Measurements from ENCODE around the gene ALOX5AP.

ALOX5AP gene

DNA sequence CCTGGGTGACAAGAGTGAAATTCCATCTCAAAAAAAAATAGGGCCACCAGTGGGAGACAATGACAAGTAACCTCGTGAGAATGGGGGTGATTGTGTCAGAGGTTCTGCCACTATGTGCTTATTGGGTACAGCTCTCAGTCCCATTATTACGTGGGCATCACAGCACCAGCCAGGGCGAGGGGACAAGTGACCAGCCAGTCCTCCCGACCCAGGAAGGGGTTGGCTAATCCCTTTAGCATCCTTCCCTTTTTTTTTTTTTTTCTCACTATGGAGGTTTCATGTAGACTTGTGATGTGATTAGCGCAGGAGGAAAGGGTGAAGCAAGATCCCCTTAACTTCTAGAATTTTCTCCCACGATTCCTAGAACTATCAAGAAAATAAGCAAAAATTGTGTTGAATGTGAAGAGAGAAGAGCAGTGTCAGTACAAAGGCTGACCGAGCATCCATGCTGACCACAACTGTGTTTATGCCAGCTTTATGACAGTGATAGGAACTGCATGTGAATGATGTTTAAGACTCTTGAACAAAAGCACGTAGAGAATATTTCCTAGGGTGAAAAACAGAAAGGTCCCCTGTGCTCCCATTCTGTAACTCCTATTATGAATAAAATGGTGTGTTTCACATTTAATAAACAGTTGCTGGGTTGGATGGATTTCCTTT is 50.0 kb downstream of the ALOX5AP start:
- CTCF ChIA-PET = no interaction called here
- no peak overlapping the region for H3K27ac ChIP-seq
- TF ChIP-seq, protein P1, sequence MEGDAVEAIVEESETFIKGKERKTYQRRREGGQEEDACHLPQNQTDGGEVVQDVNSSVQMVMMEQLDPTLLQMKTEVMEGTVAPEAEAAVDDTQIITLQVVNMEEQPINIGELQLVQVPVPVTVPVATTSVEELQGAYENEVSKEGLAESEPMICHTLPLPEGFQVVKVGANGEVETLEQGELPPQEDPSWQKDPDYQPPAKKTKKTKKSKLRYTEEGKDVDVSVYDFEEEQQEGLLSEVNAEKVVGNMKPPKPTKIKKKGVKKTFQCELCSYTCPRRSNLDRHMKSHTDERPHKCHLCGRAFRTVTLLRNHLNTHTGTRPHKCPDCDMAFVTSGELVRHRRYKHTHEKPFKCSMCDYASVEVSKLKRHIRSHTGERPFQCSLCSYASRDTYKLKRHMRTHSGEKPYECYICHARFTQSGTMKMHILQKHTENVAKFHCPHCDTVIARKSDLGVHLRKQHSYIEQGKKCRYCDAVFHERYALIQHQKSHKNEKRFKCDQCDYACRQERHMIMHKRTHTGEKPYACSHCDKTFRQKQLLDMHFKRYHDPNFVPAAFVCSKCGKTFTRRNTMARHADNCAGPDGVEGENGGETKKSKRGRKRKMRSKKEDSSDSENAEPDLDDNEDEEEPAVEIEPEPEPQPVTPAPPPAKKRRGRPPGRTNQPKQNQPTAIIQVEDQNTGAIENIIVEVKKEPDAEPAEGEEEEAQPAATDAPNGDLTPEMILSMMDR (conservative IDR thresholded peaks at IDR 0.05; ENCODE audit: low read depth) = no peak
- POLR2A ChIA-PET (ENCODE audit: low non-redundant PET) = no interaction called here
- DNase-seq (ENCODE audit: low spot score) = no peak

DNA sequence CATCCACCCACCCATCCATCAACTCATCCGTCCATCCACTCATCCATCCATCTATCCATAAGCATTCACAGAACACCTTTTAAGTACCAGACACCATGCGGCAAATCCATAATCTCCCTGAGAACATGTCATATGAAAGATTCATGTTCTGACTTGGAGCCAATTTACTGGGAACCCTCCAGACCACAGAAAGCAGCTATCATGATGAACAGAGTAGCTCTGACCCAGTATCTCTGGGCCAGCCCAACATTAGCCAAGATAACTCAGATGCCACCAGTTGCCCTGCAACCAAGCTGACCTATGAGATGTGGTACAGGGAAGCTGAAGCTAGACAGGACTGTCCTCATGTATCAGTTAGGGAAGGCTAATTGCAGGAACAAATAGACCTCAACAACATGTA is 51.3 kb downstream of the ALOX5AP start:
- TF ChIP-seq, protein P1 (conservative IDR thresholded peaks at IDR 0.05; ENCODE audit: low read depth) = no peak

DNA sequence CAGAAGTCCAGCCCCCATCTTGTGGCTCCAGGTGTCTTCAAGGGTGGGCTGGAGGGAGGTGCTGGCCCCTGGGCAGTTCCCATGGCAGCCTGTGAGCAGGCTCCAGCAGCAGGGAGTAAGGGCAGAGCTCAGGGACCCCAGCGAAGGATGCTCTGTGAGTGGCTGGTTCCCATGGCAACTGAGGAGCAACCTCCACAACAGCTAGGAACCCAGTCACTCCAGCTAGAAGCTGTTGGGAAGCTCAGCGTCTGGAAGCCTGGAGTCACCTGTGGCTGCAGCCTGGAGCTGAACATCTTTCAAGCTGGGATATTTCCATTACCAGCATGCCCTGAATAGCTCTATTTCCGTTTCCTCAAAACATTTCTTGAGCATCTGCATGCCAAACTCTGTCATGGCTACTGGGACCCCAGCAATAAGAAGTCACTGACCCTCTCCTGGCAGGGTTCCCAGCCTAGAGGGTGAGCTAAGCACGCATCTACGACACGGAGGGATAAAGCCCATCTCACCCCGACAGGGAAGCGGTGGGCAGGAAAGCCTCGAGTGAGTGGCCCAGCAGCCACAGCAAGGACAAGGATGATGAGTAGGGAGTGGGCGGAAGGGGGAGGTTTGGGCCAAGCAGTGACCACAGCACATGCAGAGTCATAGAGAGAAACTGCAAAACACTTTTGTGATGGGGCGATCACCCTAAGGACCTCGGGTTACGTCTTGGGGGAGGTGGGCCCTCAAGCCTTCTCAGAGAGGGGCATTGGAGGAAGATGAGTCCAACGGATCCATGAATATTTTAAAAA is 52.6 kb downstream of the ALOX5AP start:
- ChIA-PET CTCF (interaction anchor here (0.5 to 1.1 kb wide), 4 partner anchors 15 to 104 kb away, joined by 3 to 5 read pairs (median 3); no protein-coding TSS in a partner anchor), POLR2A (ENCODE audit: low non-redundant PET) (no interaction called here)
- DNase-seq (ENCODE audit: low spot score) = no peak
- H3K27ac ChIP-seq = no peak overlapping the region
- TF ChIP-seq, protein P1 (conservative IDR thresholded peaks at IDR 0.05; ENCODE audit: low read depth) = no peak

More for the DNA sequence above, 51.3 kb downstream of the ALOX5AP start:
- POLR2A ChIA-PET (ENCODE audit: low non-redundant PET) = no interaction called here
- DNase-seq (ENCODE audit: low spot score) = no peak
- CTCF ChIA-PET = no interaction called here
- H3K27ac ChIP-seq = no peak overlapping the region

DNA sequence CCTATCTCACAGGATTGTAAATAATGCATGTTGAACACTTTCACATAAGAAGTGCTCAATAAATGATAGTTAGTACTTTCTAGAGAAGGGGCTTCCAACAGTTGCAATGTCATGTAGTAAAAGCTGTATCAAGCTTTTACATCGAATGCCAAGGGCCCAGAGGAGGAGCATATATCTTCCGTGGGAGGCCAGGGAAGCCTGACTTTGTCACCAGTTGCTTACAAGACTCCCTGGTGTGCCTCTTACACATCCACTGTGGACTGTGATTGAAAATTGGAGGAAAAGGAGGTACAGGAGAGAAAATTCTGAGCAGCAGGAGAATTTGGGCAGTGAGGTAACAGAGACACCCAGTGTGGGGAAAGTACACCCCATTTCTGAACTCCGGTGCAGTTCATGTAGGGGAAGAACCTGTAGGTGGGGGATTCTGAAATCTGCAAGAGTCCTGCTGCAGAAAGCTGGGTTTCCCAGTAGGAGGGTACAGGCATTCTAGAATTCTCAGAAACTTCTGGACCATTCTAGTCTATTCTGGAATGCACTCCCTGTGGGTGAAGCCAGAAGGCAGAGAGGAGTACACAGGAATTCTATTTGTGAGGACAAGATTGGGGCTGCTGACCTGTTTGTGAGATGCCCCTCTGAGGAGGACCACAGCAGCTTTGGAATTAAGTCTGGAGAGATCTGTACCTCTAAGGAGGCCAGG is 54.0 kb downstream of the ALOX5AP start:
- ChIA-PET CTCF (no interaction called here), POLR2A (ENCODE audit: low non-redundant PET) (no interaction called here)
- no peak overlapping the region for H3K27ac ChIP-seq
- DNase-seq (ENCODE audit: low spot score) = no peak
- TF ChIP-seq, protein P1 (conservative IDR thresholded peaks at IDR 0.05; ENCODE audit: low read depth) = no peak

DNA sequence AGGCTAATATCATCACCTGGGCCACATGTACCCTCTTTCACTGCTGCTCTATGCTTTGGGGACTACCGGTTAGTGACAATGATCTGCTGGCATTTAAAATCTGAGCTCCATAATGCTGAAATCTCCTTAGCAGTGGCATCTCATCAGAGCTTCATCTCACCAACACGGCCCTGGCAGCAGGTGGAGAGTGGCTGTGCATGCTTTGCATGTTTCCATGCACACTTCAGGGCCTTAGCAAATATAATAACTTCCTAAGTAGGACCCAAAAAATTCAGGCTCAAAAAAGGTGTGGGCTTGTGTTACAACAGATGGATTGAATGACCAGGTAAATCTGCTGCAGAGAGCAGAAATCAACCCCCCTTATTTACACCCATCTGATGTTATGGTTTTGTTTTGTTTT is 55.2 kb downstream of the ALOX5AP start:
- ChIA-PET CTCF (no interaction called here), POLR2A (ENCODE audit: low non-redundant PET) (no interaction called here)
- DNase-seq (ENCODE audit: low spot score) = no peak
- TF ChIP-seq, protein P1 (conservative IDR thresholded peaks at IDR 0.05; ENCODE audit: low read depth) = no peak
- H3K27ac ChIP-seq = no peak overlapping the region

DNA sequence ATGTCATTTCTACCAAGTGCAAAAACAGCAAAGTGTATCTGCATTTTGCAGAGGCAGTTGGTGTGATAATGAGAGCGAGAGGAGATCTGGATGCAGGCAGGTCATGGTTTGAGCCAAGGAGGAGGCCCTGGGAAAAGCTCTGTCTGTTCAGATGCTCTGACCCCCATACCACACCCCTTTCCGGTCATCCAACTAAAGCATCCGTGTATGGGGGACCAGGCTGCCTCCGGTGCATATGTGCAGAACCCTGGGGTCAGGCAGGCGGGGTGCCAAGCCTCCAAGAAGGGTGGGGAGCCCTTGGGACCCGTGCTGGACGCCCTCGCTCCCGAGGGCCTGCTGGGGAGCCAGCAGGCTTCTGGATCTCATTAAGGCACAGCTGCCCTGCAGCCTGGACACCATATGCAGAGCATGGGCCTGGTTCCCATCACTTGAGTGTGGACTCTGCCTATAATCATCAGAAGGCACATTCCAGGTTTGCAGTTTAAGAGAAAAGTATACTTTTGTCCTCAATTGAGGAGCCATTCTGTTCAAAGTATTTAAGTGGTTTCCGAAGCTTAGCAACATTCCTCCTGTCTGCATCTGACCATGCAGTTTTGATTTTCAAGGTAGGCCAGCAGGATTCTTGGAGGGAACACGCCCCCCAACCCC is 56.1 kb downstream of the ALOX5AP start:
- CTCF ChIA-PET = interaction anchor here (2.5 kb wide), 1 partner anchor 74 kb away, joined by 11 read pairs; no protein-coding TSS in a partner anchor
- TF ChIP-seq, protein P1 (conservative IDR thresholded peaks at IDR 0.05; ENCODE audit: low read depth) = no peak
- POLR2A ChIA-PET (ENCODE audit: low non-redundant PET) = no interaction called here
- DNase-seq (ENCODE audit: low spot score) = no peak
- H3K27ac ChIP-seq = peak overlapping the region; percentile 80
